Measurements from ENCODE around the gene YIPF1. TPM values are rescaled to one million over a fixed set of nuclear protein-coding genes. Genes with fewer than 3 reads are reported as not detected.

Gene YIPF1
- total and polyA plus RNA-seq, 4 donors, result 19.9 to 33.3 (median 25.1) TPM

DNA sequence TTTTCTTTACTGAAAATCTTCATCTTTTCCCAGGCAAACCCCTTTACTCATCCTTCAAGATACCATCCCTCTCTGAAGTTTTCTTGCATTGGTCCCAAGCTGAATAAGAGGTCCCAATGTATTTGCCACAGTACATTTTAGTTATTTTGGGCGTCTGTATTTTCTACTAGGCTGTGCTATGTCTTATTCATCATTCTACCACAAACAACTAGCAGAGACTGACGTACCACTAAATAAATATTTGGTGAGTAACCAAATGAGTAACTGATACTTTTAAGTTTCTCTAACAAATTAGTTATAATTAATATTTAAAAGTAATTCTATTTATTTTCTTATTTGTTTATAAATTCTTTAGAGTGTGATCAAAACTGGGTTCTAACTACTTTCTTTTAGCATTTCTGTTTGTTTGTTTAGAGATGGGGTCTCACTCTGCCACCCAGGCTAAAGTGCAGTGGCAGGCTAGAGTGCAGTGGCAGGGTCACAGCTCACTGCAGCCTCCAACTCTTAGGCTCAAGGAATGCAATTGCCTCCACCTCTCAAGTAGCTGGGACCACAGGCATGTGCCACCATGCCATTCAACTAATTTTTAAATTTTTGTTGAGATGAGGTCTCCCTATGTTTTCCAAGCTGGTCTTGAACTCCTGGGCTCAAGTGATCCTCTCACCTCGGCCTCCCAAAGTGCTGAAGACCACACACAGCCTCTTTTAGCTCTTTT lies 84.6 kb downstream of the YIPF1 start:
- DNase-seq (no peak), ATAC-seq (ENCODE audit: insufficient read depth, low FRiP score) (no peak)
- Histone ChIP-seq H3K9me3 (ENCODE audit: control insufficient read depth in 4 of 4, insufficient read depth in 3 of 4, low read length in 3 of 4) (no peaks in the 10 kb centered on the region), H3K9ac (ENCODE audit: insufficient read depth in 1 of 2, low read length in 2 of 2) (no peak overlapping the region), H3K4me1 (ENCODE audit: control insufficient read depth in 5 of 5, insufficient read depth in 5 of 5, low read length in 5 of 5) (peaks cover 0 to 2% (median 0%) of the 10 kb centered on the region in 5 donors), H3K27ac (ENCODE audit: low read depth in 1 of 2, low read length in 1 of 2) (no peak overlapping the region), H3K36me3 (ENCODE audit: control insufficient read depth in 4 of 4, insufficient read depth in 4 of 4, low read length in 4 of 4) (peaks cover 0 to 13% (median 4%) of the 10 kb centered on the region in 4 donors), H3K27me3 (ENCODE audit: control insufficient read depth in 3 of 3, insufficient read depth in 3 of 3, low read length in 2 of 3) (no peaks in the 10 kb centered on the region), H3K4me3 (no peak overlapping the region)
- 96 to 97% methylated on average over 3 of the region's 3 CpGs for WGBS, 2 donors
- no peak for TF ChIP-seq CTCF (IDR thresholded peaks at IDR 0.05; ENCODE audit: control extremely low read depth, extremely low read depth)

DNA sequence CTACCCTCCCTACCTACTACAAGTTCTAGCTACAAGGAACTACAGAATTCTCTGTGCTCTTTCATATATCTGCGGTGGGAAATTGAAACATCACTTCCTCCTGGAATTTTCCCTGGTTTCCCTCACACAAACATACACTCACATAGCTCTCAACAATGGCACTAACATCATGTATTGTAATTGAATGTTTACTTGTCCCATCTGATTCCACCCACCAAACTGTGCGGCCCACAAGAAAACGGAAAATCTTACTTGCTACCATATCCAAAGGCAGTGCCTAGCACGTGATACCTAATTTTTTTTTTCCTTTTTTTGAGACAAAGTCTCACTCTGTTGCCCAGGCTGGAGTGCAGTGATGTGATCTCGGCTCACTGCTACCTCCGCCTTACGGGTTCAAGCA lies 85.4 kb downstream of the YIPF1 start:
- Histone ChIP-seq H3K9me3 (ENCODE audit: control insufficient read depth in 4 of 4, insufficient read depth in 3 of 4, low read length in 3 of 4) (no peaks in the 10 kb centered on the region), H3K4me3 (no peak overlapping the region), H3K9ac (ENCODE audit: insufficient read depth in 1 of 2, low read length in 2 of 2) (no peak overlapping the region), H3K4me1 (ENCODE audit: control insufficient read depth in 5 of 5, insufficient read depth in 5 of 5, low read length in 5 of 5) (peaks cover 0 to 2% (median 0%) of the 10 kb centered on the region in 5 donors), H3K27me3 (ENCODE audit: control insufficient read depth in 3 of 3, insufficient read depth in 3 of 3, low read length in 2 of 3) (no peaks in the 10 kb centered on the region), H3K27ac (ENCODE audit: low read depth in 1 of 2, low read length in 1 of 2) (no peak overlapping the region), H3K36me3 (ENCODE audit: control insufficient read depth in 4 of 4, insufficient read depth in 4 of 4, low read length in 4 of 4) (peaks cover 0 to 13% (median 4%) of the 10 kb centered on the region in 4 donors)
- TF ChIP-seq CTCF (IDR thresholded peaks at IDR 0.05; ENCODE audit: control extremely low read depth, extremely low read depth), result no peak
- no peak for ATAC-seq (ENCODE audit: insufficient read depth, low FRiP score)
- 94 to 98% methylated on average over 7 of the region's 7 CpGs for WGBS, 2 donors
- DNase-seq, result no peak

Small RNAs within 50 kb of the gene (small RNA-seq; reads per million reads assigned to genes)
- gene AL049745.1 (ENCODE audit: low replicate concordance), result not detected

Other genes starting within 250 kb of the YIPF1 start
- gene GLIS1, start 150.6 kb downstream of the YIPF1 start, total RNA-seq, result under 1 TPM; 0.17 to 0.18 TPM
- gene GLIS1, start 150.6 kb downstream of the YIPF1 start, polyA plus RNA-seq, result under 1 TPM in 1 of 2 donors, not detected in 1; 0.05 TPM
- 10 to 100 TPM in 1 of 2 donors, 1 to 10 TPM in 1; 8.7 to 16.7 TPM for gene NDC1, start 51.5 kb downstream of the YIPF1 start, total RNA-seq
- 1 to 10 TPM; 3.9 to 6.4 TPM for gene NDC1, start 51.5 kb downstream of the YIPF1 start, polyA plus RNA-seq
- 1 to 10 TPM; 1.1 to 1.9 TPM for gene DIO1, start 4.4 kb upstream of the YIPF1 start, total RNA-seq
- gene DIO1, start 4.4 kb upstream of the YIPF1 start, polyA plus RNA-seq, result under 1 TPM; 0.24 to 0.41 TPM
- 10 to 100 TPM; 27.9 to 46.1 TPM for gene IFT25, start 55.9 kb upstream of the YIPF1 start, total RNA-seq
- gene IFT25, start 55.9 kb upstream of the YIPF1 start, polyA plus RNA-seq, result 10 to 100 TPM; 18.2 to 35.3 TPM
- 10 to 100 TPM; 16.8 to 17.3 TPM for gene LRRC42, start 56.6 kb upstream of the YIPF1 start, total RNA-seq
- 10 to 100 TPM in 1 of 2 donors, 1 to 10 TPM in 1; 7.7 to 17.8 TPM for gene LRRC42, start 56.6 kb upstream of the YIPF1 start, polyA plus RNA-seq
- gene LDLRAD1, start 128.4 kb upstream of the YIPF1 start, total RNA-seq, result 10 to 100 TPM; 28.7 to 30.1 TPM
- gene LDLRAD1, start 128.4 kb upstream of the YIPF1 start, polyA plus RNA-seq, result 10 to 100 TPM in 1 of 2 donors, 1 to 10 TPM in 1; 8.0 to 24.9 TPM
- gene TMEM59, start 163.4 kb upstream of the YIPF1 start, total RNA-seq, result 100 to 1,000 TPM; 372 to 468 TPM
- 100 to 1,000 TPM; 152 to 300 TPM for gene TMEM59, start 163.4 kb upstream of the YIPF1 start, polyA plus RNA-seq
- gene TCEANC2, start 163.8 kb upstream of the YIPF1 start, total RNA-seq, result 1 to 10 TPM; 4.6 to 5.3 TPM
- gene TCEANC2, start 163.8 kb upstream of the YIPF1 start, polyA plus RNA-seq, result 1 to 10 TPM; 1.7 to 2.7 TPM